H1 (cell line): ENCODE results near the gene CLTCL1. TPM values are rescaled to one million over a fixed set of nuclear protein-coding genes. Genes with fewer than 3 reads are reported as not detected.

Experiments
- CBX5 ChIP-seq: fragments of 300-800, 300-1000 bp; sonication (generic); IDR thresholded peaks from 2 replicates; pipeline ENCODE4 v1.7.1; 2016; ENCODE audit warnings: antibody characterized with exemption, low read length, low read depth
- JUN ChIP-seq: IDR thresholded peaks from 2 replicates; pipeline ENCODE4 v1.6.1; 2011; ENCODE audit warnings: low read depth, mild to moderate bottlenecking, improper control_type of control experiment, low read length
- RBBP5 ChIP-seq: IDR thresholded peaks from 2 replicates; pipeline ENCODE4 v1.7.1; 2012; ENCODE audit warnings: low read depth, mild to moderate bottlenecking, inconsistent platforms, low read length, moderate library complexity, borderline replicate concordance
- RFX5 ChIP-seq: IDR thresholded peaks from 2 replicates; pipeline ENCODE4 v1.6.1; 2011; ENCODE audit warnings: low read depth, low read length, improper control_type of control experiment, borderline replicate concordance
- polyA plus RNA-seq, 7 experiments: library from polyadenylated mRNA; depleted of rRNA in 3 of 7; stranded (reverse) in 5 of 7; unstranded in 2 of 7; fragments of >200 nt in 5 of 7; fragments of 200-250 nt in 2 of 7; gene quantifications; 1 replicate in 5 of 7; 2 replicates in 1 of 7; 4 replicates in 1 of 7; pipeline versions ENCODE4 v1.2.1 to v1.2.3, GENCODE V29; 2011 to 2013; ENCODE audit warnings: missing spikeins in 2 of 7, mixed read lengths in 2 of 7
- total RNA-seq: library from RNA; stranded (reverse); fragmentation: NEBNext Ultra II Directional; extraction: Animal tissue kit (Norgen Biotek cat#: 25700); gene quantifications from 2 replicates; pipeline ENCODE4 v1.2.1, GENCODE V29; 2021

Gene CLTCL1
- total and polyA plus RNA-seq, 2 of the 8 experiments (the other 6 are each of a cell fraction or from before 2014, with no cell fraction given): 12.4 to 17.0 TPM

- TF ChIP-seq RBBP5 (no peak), CBX5 (no peak), RFX5 (no peak), JUN (no peak)
Observed at GRCh38 chr22:19253143-19253542, 38.4 kb downstream of the CLTCL1 start (continued).
